ENCODE results near the gene TRIM28. TPM values are rescaled to one million over a fixed set of nuclear protein-coding genes. Genes with fewer than 3 reads are reported as not detected.

TRIM28 gene
- total and polyA plus RNA-seq, 9 of the 15 experiments (the other 6 are each of a cell fraction or from before 2014, with no cell fraction given): 12.1 to 797 (median 490) TPM

DNA sequence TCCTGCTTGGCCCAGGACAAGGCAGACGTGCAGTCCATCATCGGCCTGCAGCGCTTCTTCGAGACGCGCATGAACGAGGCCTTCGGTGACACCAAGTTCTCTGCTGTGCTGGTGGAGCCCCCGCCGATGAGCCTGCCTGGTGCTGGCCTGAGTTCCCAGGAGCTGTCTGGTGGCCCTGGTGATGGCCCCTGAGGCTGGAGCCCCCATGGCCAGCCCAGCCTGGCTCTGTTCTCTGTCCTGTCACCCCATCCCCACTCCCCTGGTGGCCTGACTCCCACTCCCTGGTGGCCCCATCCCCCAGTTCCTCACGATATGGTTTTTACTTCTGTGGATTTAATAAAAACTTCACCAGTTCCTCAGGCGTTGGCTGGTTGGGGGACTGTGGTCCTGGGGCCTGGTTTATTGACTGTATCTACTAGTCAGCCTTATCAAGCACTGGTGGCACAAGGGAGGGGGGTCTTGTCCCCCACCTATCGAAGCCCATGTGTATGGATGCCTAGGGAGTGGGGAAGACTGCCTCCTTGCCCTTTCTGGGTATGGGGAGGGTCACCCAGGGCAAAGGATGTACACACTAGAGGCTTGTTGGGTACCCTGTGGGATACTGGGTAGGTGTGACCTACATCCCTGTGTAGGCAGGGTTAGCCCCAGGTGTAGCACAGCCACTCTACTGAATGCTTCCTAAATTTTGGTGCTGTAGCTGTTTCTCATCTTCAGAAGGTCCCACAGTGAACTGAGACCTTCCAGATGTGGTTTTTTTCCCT is 6.7 kb downstream of the TRIM28 start (continued):
- TF ChIP-seq, protein P1, sequence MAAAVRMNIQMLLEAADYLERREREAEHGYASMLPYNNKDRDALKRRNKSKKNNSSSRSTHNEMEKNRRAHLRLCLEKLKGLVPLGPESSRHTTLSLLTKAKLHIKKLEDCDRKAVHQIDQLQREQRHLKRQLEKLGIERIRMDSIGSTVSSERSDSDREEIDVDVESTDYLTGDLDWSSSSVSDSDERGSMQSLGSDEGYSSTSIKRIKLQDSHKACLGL (CRISPR knock-in tag; IDR thresholded peaks at IDR 0.05; ENCODE audit: borderline replicate concordance, poor library complexity, severe bottlenecking): no peak
- TF ChIP-seq HMG20A (CRISPR knock-in tag; conservative IDR thresholded peaks at IDR 0.05) (no peak), MAFF (IDR thresholded peaks at IDR 0.05; ENCODE audit: low read length) (no peak), GATAD2B (IDR thresholded peaks at IDR 0.05; ENCODE audit: borderline replicate concordance) (no peak), ZNF3 (CRISPR knock-in tag; IDR thresholded peaks at IDR 0.05) (no peak), MEF2A (IDR thresholded peaks at IDR 0.05; ENCODE audit: control insufficient read depth, low read depth, low read length) (no peak), LEF1 (IDR thresholded peaks at IDR 0.05) (no peak), ETV1 (tag; conservative IDR thresholded peaks at IDR 0.05; ENCODE audit: low read depth) (no peak), ZBTB1 (CRISPR knock-in tag; IDR thresholded peaks at IDR 0.05; ENCODE audit: borderline replicate concordance, low read depth) (no peak), CHD2 (IDR thresholded peaks at IDR 0.05; ENCODE audit: low read depth, low read length) (no peak), ZBTB17 (CRISPR knock-in tag; IDR thresholded peaks at IDR 0.05) (no peak), TSC22D4 (tag; IDR thresholded peaks at IDR 0.05) (no peak), TEAD1 (CRISPR knock-in tag; IDR thresholded peaks at IDR 0.05) (no peak), ZNF239 (CRISPR knock-in tag; IDR thresholded peaks at IDR 0.05) (no peak), ATF7 (IDR thresholded peaks at IDR 0.05) (no peak), SUPT5H (IDR thresholded peaks at IDR 0.05) (peak; percentile 23), POLR2AphosphoS2 (IDR thresholded peaks at IDR 0.05; ENCODE audit: low read length) (peak; percentile 38), ZNF586 (CRISPR knock-in tag; conservative IDR thresholded peaks at IDR 0.05) (no peak), SNRNP70 (optimal IDR thresholded peaks at IDR 0.05; ENCODE audit: low read depth, low read length) (no peak)
- TF ChIP-seq, protein P2, sequence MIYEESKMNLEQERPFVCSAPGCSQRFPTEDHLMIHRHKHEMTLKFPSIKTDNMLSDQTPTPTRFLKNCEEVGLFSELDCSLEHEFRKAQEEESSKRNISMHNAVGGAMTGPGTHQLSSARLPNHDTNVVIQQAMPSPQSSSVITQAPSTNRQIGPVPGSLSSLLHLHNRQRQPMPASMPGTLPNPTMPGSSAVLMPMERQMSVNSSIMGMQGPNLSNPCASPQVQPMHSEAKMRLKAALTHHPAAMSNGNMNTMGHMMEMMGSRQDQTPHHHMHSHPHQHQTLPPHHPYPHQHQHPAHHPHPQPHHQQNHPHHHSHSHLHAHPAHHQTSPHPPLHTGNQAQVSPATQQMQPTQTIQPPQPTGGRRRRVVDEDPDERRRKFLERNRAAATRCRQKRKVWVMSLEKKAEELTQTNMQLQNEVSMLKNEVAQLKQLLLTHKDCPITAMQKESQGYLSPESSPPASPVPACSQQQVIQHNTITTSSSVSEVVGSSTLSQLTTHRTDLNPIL (CRISPR knock-in tag; IDR thresholded peaks at IDR 0.05): no peak
- TF ChIP-seq, protein P3, sequence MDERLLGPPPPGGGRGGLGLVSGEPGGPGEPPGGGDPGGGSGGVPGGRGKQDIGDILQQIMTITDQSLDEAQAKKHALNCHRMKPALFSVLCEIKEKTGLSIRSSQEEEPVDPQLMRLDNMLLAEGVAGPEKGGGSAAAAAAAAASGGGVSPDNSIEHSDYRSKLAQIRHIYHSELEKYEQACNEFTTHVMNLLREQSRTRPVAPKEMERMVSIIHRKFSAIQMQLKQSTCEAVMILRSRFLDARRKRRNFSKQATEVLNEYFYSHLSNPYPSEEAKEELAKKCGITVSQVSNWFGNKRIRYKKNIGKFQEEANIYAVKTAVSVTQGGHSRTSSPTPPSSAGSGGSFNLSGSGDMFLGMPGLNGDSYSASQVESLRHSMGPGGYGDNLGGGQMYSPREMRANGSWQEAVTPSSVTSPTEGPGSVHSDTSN (CRISPR knock-in tag; IDR thresholded peaks at IDR 0.05; ENCODE audit: low read depth): no peak
- TF ChIP-seq, protein P3 (tag; conservative IDR thresholded peaks at IDR 0.05; ENCODE audit: low read depth): no peak
- TF ChIP-seq, protein P4, sequence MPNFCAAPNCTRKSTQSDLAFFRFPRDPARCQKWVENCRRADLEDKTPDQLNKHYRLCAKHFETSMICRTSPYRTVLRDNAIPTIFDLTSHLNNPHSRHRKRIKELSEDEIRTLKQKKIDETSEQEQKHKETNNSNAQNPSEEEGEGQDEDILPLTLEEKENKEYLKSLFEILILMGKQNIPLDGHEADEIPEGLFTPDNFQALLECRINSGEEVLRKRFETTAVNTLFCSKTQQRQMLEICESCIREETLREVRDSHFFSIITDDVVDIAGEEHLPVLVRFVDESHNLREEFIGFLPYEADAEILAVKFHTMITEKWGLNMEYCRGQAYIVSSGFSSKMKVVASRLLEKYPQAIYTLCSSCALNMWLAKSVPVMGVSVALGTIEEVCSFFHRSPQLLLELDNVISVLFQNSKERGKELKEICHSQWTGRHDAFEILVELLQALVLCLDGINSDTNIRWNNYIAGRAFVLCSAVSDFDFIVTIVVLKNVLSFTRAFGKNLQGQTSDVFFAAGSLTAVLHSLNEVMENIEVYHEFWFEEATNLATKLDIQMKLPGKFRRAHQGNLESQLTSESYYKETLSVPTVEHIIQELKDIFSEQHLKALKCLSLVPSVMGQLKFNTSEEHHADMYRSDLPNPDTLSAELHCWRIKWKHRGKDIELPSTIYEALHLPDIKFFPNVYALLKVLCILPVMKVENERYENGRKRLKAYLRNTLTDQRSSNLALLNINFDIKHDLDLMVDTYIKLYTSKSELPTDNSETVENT (CRISPR knock-in tag; IDR thresholded peaks at IDR 0.05): no peak

Data from K562 (cell line).